ENCODE results near the gene TMEM33.

TMEM33 gene

DNA sequence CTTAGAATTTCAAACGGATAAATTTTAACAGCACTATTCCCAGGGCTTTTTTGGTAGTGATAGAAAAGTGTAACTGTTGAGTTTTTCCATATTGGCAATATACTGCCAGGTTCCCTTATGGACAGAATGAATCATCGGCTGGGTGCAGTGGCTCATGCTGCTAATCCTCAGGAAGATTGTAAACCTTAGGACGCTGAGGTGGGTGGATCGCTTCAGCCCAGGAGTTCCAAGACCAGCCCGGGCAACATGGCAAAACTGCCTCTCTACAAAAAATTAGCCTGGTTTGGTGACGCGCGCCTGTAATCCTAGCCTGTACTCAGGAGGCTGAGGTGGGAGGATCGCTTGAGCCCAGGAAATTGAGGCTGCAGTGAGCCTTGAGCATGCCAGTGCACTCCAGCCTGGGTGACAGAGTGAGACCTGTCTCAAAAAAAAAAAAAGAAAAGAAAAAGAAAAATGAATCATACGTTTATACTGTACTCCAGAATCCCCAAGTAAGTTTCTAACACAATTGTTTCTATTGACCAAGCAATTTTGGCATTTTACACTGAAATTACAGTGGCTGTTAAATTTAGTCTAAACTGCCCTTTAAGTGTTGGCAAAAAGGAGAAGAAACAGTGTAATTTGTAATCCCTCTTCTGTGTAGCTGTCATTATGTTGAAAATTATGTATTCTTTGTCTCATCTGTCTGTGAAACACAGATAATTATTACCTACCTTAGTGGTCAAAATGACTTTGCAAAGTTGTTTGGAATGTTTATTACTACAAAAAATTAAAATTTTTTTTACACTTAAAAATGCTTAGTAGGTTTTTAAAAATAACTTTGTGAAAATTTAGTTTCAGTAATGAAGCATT, 56.9 kb downstream of the TMEM33 start:
- TF ChIP-seq, protein P1, sequence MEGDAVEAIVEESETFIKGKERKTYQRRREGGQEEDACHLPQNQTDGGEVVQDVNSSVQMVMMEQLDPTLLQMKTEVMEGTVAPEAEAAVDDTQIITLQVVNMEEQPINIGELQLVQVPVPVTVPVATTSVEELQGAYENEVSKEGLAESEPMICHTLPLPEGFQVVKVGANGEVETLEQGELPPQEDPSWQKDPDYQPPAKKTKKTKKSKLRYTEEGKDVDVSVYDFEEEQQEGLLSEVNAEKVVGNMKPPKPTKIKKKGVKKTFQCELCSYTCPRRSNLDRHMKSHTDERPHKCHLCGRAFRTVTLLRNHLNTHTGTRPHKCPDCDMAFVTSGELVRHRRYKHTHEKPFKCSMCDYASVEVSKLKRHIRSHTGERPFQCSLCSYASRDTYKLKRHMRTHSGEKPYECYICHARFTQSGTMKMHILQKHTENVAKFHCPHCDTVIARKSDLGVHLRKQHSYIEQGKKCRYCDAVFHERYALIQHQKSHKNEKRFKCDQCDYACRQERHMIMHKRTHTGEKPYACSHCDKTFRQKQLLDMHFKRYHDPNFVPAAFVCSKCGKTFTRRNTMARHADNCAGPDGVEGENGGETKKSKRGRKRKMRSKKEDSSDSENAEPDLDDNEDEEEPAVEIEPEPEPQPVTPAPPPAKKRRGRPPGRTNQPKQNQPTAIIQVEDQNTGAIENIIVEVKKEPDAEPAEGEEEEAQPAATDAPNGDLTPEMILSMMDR (conservative IDR thresholded peaks at IDR 0.05; ENCODE audit: control insufficient read depth, insufficient read depth, low read depth, low read length): no peak
- peak overlapping the region; percentile 87 for H3K4me3 ChIP-seq (ENCODE audit: control insufficient read depth, low read depth, low read length)

DNA sequence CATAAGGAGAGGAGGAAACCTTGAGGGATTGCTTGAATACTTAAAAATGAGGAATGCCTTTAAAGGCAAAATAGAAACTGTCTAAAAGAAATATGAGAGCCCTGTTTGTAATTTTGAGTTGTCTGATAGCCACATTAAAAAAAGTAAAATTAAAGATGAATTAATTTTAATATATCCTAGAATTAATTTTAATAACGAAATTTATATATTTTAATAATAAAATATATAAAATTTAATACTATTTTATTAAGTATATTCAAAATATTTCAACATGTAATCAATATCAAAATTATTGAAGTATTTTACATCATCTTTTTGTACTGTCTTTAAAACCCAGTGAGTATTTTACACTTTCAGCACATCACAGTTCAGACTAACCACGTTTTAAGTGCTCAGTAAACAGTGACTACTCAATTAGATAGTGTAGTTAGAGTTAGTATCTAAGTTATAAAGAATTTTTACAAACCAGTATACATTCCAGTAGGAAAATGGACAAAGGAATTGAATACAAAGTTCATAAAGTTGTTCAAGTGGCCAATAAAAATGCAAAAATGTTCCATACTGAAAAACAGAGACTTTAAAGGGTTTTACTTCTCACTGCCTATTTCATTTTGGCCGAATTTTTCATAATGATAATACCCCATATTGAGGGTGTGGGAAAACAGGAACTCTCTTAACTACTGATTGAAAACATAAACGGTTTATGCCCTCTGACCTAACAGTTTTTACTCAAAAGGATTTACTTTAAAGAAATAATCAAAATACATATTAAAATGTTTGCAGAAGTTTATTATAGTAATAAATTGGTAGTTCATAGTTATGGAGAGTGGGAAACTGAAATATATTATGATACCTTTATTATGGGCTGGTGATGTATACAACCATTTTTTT, 58.0 kb downstream of the TMEM33 start:
- H3K4me3 ChIP-seq (ENCODE audit: control insufficient read depth, low read depth, low read length): no peak overlapping the region
- TF ChIP-seq, protein P1 (conservative IDR thresholded peaks at IDR 0.05; ENCODE audit: control insufficient read depth, insufficient read depth, low read depth, low read length): no peak
- DNase-seq (ENCODE audit: low read depth): no peak

More for the DNA sequence above, 56.9 kb downstream of the TMEM33 start:
- peak; percentile 37 for DNase-seq (ENCODE audit: low read depth)

DNA sequence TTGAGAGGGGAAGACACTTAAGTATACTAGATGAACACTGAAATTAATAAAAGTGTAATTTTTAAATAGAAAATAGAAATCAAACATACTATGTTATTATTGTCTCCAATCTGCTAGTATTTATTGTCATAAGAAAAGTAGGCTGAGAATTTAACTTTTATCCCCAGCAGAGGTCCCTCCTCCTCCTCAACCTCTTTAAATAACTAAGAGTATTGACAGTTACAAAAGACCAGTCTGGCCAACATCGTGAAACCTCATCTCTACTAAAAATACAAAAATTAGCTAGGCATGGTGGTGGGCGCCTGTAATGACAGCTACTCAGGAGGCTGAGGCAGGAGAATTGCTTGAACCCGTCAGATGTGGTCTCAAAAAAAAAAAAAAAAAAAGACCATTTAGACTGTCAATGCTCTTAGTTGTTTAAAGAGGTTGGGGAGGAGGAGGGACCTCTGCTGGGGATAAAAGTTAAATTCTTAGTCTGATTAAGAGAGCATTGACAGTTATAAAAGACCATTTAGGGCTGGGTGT, 59.3 kb downstream of the TMEM33 start:
- DNase-seq (ENCODE audit: low read depth): no peak
- no peak overlapping the region for H3K4me3 ChIP-seq (ENCODE audit: control insufficient read depth, low read depth, low read length)
- TF ChIP-seq, protein P1 (conservative IDR thresholded peaks at IDR 0.05; ENCODE audit: control insufficient read depth, insufficient read depth, low read depth, low read length): no peak

DNA sequence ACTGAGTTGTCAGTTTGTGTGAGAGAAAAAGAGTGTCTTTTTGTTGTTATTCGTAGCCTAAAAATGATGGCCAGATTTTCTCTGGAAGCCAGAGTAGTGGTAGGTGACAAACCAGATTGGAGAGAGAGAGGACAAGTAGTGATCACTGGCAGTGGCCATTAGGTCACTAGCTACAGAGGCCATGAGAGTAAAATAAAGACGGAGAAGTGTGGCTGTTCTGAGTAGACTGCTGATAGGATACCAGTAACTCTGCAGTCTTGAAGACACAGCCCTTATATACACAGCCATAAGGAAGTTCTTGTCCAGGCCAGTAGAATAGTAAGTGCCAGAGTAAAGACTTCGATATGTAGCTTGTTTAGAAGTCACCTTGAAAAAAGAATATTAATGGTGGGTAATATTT, 62.8 kb downstream of the TMEM33 start:
- TF ChIP-seq, protein P1 (conservative IDR thresholded peaks at IDR 0.05; ENCODE audit: control insufficient read depth, insufficient read depth, low read depth, low read length): no peak
- no peak for DNase-seq (ENCODE audit: low read depth)

DNA sequence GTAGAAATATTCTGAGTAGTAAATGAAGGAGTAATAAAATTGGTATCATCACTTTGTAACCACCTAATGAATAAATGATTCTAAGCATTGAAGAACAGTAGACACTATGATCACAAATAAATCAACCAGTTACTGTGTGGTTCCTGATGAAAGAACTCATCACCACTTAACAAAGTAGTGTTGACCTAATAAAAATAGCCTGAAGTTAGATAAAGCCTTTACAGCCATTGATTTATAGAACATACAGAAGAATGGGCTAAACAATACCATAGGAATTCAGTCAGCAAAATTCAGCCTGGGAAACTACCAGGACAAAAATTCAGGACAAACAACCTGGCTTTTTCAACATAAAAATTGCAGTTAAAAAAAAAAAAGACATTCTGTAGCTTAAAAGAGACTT, 64.1 kb downstream of the TMEM33 start:
- no peak for DNase-seq (ENCODE audit: low read depth)
- TF ChIP-seq, protein P1 (conservative IDR thresholded peaks at IDR 0.05; ENCODE audit: control insufficient read depth, insufficient read depth, low read depth, low read length): no peak
- no peak overlapping the region for H3K4me3 ChIP-seq (ENCODE audit: control insufficient read depth, low read depth, low read length)

More for the DNA sequence above, 62.8 kb downstream of the TMEM33 start:
- no peak overlapping the region for H3K4me3 ChIP-seq (ENCODE audit: control insufficient read depth, low read depth, low read length)

DNA sequence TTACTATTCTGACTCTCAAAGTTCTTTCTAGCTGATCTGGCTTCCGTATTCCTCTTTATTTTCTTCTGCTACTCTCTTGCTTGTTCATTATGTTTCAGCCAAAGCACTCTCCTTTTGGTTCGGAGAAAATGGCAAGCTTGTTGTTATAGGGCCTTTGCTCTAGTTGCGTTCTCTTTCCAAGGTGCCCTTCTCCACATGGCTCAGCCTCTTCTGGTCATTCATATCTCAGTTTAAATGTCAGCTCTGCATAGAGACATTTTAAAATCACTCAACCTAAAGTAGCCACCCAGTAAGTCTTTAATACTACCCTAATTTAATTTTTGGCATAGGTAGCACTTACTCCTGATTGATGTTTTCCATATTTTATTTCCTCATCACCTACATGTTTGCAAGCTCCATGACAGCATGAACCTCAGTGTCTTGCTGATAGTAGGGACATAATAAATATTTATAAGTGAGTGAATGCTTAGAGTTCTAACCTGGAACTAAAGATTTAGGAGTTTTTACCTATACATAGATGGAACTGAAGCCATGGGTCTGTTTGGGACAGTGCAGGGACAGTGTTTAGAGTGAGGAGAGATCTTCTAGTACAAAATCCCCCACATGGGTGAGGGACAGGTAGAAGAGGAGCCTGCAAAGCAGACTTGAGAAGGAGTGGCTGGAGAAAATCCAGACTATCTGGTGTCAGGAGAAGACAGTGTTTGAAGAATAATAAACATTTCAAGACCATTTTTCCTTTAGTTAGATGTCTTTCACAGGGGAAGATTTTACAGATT, 73.0 kb downstream of the TMEM33 start:
- DNase-seq (ENCODE audit: low read depth): no peak
- TF ChIP-seq, protein P1 (conservative IDR thresholded peaks at IDR 0.05; ENCODE audit: control insufficient read depth, insufficient read depth, low read depth, low read length): no peak
- no peak overlapping the region for H3K4me3 ChIP-seq (ENCODE audit: control insufficient read depth, low read depth, low read length)
